ENCODE results near the gene SBF1. TPM values are rescaled to one million over a fixed set of nuclear protein-coding genes. Genes with fewer than 3 reads are reported as not detected.
A peak's percentile ranks its signal among the peaks of the same experiment; 100 is the strongest.

Gene SBF1, protein sequence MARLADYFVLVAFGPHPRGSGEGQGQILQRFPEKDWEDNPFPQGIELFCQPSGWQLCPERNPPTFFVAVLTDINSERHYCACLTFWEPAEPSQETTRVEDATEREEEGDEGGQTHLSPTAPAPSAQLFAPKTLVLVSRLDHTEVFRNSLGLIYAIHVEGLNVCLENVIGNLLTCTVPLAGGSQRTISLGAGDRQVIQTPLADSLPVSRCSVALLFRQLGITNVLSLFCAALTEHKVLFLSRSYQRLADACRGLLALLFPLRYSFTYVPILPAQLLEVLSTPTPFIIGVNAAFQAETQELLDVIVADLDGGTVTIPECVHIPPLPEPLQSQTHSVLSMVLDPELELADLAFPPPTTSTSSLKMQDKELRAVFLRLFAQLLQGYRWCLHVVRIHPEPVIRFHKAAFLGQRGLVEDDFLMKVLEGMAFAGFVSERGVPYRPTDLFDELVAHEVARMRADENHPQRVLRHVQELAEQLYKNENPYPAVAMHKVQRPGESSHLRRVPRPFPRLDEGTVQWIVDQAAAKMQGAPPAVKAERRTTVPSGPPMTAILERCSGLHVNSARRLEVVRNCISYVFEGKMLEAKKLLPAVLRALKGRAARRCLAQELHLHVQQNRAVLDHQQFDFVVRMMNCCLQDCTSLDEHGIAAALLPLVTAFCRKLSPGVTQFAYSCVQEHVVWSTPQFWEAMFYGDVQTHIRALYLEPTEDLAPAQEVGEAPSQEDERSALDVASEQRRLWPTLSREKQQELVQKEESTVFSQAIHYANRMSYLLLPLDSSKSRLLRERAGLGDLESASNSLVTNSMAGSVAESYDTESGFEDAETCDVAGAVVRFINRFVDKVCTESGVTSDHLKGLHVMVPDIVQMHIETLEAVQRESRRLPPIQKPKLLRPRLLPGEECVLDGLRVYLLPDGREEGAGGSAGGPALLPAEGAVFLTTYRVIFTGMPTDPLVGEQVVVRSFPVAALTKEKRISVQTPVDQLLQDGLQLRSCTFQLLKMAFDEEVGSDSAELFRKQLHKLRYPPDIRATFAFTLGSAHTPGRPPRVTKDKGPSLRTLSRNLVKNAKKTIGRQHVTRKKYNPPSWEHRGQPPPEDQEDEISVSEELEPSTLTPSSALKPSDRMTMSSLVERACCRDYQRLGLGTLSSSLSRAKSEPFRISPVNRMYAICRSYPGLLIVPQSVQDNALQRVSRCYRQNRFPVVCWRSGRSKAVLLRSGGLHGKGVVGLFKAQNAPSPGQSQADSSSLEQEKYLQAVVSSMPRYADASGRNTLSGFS (N-terminal part only)
- total RNA-seq, result 10 to 100 TPM; 30.6 to 33.1 (median 30.6) TPM

DNA sequence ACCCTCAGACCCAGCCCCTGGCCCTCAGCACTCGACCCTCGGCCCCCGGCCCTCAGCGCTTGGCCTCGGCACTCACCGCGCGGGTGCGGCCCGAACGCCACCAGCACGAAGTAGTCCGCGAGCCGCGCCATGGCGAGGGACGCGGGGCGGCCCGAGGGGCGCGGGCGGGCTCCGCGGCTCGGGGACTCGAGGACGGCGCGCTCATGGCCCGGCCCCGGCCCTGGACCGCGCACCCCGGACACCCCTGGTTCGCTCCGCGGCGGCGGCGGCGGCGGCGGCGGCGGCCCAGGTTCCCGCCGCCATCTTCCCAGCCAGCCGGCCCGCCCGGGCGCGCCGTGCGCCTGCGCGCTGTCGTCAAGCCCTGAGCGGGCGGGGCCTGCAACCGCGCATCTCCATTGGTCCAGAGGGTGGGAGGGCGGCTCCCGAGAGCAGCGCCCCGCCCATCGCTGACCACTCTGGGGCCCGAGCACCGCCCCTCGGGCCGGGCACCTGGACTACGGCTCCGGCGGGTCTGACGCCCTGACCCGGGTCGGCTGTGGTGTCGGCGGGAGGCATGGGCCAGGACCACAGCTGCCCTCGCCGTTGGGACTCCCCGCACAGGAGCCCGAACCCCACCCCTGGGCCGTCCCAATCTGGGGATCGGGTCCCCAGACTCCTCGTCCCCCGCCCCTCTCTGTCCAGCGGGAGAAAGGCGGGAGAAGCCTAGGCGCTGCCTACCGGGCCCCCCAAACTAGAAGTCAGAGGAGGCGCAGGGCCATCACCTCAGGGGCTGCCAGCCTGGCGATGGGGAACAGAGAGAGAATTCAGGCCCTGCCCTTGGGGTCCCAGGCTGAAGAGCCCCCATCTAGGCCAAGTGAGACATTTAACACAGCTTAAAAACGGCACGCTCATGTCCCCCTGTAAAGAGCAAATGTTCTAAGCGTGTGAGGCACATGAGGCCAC, at the start of gene SBF1:
TSS of gene SBF1 (minus strand) at position 326 of the 942 bp plus-strand sequence. CDS start at position 131, 195 bp downstream.
- Histone ChIP-seq H3K36me3 (no peaks in the 10 kb centered on the region), H3K4me3 (peak within 1 kb of the TSS; percentile 74 to 89 (median 86)), H3K27me3 (no peaks in the 10 kb centered on the region), H3K4me1 (peaks cover 13 to 37% of the 10 kb centered on the region in 2 donors), H3K27ac (peak within 1 kb of the TSS; percentile 86 to 89), H3K9me3 (no peaks in the 10 kb centered on the region)
- intact Hi-C loops (cut with DNase I; ENCODE audit: low total_unique reads), result no loop called here
- DNase-seq (ENCODE audit: low spot score in 2 of 2), result peak; percentile 88
- TF ChIP-seq, protein P1, sequence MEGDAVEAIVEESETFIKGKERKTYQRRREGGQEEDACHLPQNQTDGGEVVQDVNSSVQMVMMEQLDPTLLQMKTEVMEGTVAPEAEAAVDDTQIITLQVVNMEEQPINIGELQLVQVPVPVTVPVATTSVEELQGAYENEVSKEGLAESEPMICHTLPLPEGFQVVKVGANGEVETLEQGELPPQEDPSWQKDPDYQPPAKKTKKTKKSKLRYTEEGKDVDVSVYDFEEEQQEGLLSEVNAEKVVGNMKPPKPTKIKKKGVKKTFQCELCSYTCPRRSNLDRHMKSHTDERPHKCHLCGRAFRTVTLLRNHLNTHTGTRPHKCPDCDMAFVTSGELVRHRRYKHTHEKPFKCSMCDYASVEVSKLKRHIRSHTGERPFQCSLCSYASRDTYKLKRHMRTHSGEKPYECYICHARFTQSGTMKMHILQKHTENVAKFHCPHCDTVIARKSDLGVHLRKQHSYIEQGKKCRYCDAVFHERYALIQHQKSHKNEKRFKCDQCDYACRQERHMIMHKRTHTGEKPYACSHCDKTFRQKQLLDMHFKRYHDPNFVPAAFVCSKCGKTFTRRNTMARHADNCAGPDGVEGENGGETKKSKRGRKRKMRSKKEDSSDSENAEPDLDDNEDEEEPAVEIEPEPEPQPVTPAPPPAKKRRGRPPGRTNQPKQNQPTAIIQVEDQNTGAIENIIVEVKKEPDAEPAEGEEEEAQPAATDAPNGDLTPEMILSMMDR (IDR thresholded peaks at IDR 0.05), result no peak
- TF ChIP-seq POLR2A (IDR thresholded peaks at IDR 0.05), result no peak
- peak in 1 of 3 donors; percentile 52 for TF ChIP-seq POLR2AphosphoS5 (IDR thresholded peaks at IDR 0.05)

DNA sequence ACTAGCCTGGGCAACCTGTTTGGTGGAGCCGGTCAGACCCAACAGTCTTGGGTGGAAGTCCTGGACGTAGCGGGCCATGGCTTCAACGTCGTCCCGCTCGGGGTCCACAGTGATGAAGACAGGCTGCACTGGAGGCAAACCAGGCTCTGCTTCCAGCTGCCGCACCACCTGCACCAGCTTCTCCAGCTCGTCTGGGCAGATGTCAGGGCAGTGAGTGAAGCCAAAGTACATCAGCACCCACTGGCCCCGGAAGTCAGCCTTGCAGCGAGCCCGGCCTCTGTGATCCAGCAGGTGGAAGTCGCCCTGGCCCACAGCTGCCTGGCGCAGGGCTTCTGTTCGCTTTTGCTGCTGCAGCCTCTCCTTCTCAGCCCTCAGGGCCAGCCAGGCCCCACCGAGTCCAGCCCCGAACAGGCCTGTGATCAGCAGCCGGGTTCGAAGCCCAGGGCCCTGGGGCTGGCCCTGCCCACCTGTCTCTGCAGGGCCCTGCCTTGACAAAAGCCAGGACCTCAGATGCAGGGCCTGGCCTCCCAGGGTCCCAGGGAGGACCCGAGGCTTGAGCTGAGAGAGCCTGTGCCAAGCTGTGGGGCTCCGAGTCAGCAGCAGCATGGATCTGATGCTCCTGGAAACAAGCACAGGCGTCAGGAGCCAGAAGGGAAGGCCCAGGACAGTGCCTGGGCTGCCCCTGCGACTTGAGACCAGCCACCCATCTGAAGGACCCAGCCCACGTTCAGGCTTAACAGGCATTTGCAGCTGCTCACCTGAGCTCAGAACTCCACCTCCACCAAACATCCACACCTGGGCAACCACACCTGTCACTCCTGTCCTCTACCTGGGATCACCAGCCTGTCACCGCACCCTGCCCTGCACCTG, 49.2 kb upstream of the SBF1 start:
- peaks cover 13% of the 10 kb centered on the region for H3K36me3 ChIP-seq
- H3K9me3 ChIP-seq, result no peaks in the 10 kb centered on the region
- no peaks in the 10 kb centered on the region for H3K27me3 ChIP-seq
- H3K27ac ChIP-seq, result no peak overlapping the region
- peaks cover 10 to 12% of the 10 kb centered on the region in 2 donors for H3K4me1 ChIP-seq
- DNase-seq (ENCODE audit: low spot score in 2 of 2), result no peak
- TF ChIP-seq, protein P1 (IDR thresholded peaks at IDR 0.05), result no peak
- TF ChIP-seq POLR2AphosphoS5 (IDR thresholded peaks at IDR 0.05), result no peak
- no peak for TF ChIP-seq POLR2A (IDR thresholded peaks at IDR 0.05)
- H3K4me3 ChIP-seq, result peak overlapping the region; percentile 52 to 91 (median 81)
- intact Hi-C loops (cut with DNase I; ENCODE audit: low total_unique reads), result loop anchor here (1.0 kb wide), 1 partner anchor 80 kb away; no protein-coding TSS in a partner anchor

DNA sequence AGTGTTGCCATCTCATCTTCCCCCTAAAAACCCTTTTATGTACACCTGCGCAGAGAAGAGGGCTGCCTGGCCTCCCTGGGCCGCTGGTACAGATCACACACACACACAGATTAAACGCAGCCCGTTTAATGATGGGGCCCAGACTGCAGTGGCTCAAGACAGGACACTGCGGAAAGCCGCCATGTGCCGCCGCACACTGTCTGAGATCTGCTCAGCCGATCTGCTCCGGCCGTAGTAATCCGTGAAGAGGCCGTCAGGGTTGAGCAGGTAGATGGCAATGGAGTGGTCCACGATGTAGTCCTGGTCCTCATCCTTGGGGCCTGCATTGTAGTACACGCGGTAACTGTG, 48.6 kb upstream of the SBF1 start:
- Histone ChIP-seq H3K4me3 (no peak overlapping the region), H3K9me3 (no peaks in the 10 kb centered on the region), H3K27me3 (no peaks in the 10 kb centered on the region), H3K27ac (no peak overlapping the region), H3K4me1 (peaks cover 10 to 12% of the 10 kb centered on the region in 2 donors), H3K36me3 (peaks cover 13% of the 10 kb centered on the region)
- no peak for DNase-seq (ENCODE audit: low spot score in 2 of 2)
- TF ChIP-seq POLR2AphosphoS5 (IDR thresholded peaks at IDR 0.05) (no peak), POLR2A (IDR thresholded peaks at IDR 0.05) (no peak)
- TF ChIP-seq, protein P1 (IDR thresholded peaks at IDR 0.05), result no peak
- intact Hi-C loops (cut with DNase I; ENCODE audit: low total_unique reads), result loop anchor here (1.0 kb wide), 1 partner anchor 81 kb away; no protein-coding TSS in a partner anchor
